ENCODE results near the gene TMEM266.
A peak's percentile ranks its signal among the peaks of the same experiment; 100 is the strongest.

The TMEM266 gene

DNA sequence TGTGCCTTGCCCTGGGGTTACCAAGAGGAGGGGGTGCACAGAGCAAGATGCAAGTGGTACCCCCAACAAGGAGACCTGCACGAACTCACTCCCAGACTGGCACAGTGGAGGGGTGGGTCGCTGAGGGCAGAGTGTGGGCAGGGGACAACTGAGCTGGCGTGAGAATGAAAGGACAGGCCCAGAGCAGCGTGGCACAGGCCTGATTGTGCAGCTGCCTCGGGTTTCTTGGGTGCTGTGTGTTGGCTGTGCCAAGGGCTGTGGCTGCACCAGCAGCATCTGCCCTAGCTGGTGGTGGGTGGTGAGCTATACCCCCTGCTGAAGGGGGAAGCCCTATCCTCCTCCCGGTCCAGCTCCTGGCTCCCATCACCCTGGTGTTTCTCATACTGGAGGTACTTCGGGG, 92.4 kb downstream of the TMEM266 start:
- no peak for ATAC-seq
- TF ChIP-seq, protein P1, sequence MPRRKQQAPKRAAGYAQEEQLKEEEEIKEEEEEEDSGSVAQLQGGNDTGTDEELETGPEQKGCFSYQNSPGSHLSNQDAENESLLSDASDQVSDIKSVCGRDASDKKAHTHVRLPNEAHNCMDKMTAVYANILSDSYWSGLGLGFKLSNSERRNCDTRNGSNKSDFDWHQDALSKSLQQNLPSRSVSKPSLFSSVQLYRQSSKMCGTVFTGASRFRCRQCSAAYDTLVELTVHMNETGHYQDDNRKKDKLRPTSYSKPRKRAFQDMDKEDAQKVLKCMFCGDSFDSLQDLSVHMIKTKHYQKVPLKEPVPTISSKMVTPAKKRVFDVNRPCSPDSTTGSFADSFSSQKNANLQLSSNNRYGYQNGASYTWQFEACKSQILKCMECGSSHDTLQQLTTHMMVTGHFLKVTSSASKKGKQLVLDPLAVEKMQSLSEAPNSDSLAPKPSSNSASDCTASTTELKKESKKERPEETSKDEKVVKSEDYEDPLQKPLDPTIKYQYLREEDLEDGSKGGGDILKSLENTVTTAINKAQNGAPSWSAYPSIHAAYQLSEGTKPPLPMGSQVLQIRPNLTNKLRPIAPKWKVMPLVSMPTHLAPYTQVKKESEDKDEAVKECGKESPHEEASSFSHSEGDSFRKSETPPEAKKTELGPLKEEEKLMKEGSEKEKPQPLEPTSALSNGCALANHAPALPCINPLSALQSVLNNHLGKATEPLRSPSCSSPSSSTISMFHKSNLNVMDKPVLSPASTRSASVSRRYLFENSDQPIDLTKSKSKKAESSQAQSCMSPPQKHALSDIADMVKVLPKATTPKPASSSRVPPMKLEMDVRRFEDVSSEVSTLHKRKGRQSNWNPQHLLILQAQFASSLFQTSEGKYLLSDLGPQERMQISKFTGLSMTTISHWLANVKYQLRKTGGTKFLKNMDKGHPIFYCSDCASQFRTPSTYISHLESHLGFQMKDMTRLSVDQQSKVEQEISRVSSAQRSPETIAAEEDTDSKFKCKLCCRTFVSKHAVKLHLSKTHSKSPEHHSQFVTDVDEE (CRISPR knock-in tag; IDR thresholded peaks at IDR 0.05) = no peak
- TF ChIP-seq, protein P2, sequence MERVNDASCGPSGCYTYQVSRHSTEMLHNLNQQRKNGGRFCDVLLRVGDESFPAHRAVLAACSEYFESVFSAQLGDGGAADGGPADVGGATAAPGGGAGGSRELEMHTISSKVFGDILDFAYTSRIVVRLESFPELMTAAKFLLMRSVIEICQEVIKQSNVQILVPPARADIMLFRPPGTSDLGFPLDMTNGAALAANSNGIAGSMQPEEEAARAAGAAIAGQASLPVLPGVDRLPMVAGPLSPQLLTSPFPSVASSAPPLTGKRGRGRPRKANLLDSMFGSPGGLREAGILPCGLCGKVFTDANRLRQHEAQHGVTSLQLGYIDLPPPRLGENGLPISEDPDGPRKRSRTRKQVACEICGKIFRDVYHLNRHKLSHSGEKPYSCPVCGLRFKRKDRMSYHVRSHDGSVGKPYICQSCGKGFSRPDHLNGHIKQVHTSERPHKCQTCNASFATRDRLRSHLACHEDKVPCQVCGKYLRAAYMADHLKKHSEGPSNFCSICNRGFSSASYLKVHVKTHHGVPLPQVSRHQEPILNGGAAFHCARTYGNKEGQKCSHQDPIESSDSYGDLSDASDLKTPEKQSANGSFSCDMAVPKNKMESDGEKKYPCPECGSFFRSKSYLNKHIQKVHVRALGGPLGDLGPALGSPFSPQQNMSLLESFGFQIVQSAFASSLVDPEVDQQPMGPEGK (CRISPR knock-in tag; IDR thresholded peaks at IDR 0.05; ENCODE audit: borderline replicate concordance) = no peak
- no peak for TF ChIP-seq CSDC2 (CRISPR knock-in tag; IDR thresholded peaks at IDR 0.05)
- TF ChIP-seq SNAI2 (CRISPR knock-in tag; IDR thresholded peaks at IDR 0.05) = no peak
- no peak for TF ChIP-seq ZNF565 (CRISPR knock-in tag; conservative IDR thresholded peaks at IDR 0.05; ENCODE audit: low read depth)

DNA sequence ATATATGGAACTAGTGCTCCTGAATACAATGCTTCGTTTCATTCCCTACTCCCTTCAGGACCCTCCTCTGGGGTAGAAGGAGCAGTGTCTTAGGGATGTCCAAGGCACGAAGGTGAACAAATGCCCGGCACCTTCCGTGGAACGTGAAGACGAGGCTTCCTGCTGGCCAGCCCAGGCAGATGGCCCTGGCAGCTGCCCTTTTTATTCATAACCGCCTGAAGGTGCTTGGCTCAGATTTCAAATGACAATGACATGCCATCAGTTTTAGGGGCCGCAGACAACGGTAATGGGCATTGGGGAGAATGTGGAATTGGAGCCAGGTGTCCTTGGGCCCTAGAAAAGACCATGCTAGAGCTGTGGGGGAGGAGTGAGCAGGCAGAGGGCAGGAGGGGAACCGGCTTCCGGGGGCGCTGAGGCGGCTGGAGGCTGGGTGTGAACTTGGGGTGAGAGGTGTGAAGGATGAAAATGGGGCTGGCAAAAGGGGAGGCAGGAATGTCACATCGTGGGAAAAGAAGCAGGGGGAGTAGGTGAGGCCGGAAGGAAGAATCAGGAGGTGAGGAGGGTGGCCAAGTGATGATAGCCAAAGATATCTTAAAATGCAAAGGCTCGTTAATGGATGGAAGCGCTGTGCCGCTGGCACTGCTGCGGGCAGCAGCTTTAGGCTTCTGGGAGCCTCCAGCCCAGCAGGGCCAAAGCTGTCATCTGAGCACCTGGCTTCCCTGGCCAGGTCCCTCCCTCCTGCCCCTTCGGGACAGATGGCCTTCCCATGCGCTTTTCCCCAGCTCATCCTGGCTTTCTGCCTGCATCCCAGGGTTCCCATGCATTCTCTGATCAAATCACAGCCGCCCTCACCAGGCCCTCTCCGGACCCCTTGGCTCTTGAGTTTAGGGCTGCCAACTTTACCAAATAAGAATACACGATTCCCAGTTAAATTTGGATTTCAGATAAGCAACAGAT, 93.7 kb downstream of the TMEM266 start:
- TF ChIP-seq, protein P3, sequence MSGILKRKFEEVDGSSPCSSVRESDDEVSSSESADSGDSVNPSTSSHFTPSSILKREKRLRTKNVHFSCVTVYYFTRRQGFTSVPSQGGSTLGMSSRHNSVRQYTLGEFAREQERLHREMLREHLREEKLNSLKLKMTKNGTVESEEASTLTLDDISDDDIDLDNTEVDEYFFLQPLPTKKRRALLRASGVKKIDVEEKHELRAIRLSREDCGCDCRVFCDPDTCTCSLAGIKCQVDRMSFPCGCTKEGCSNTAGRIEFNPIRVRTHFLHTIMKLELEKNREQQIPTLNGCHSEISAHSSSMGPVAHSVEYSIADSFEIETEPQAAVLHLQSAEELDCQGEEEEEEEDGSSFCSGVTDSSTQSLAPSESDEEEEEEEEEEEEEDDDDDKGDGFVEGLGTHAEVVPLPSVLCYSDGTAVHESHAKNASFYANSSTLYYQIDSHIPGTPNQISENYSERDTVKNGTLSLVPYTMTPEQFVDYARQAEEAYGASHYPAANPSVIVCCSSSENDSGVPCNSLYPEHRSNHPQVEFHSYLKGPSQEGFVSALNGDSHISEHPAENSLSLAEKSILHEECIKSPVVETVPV (CRISPR knock-in tag; IDR thresholded peaks at IDR 0.05) = no peak
- no peak for TF ChIP-seq TCF4 (CRISPR knock-in tag; IDR thresholded peaks at IDR 0.05; ENCODE audit: borderline replicate concordance)
- TF ChIP-seq TOX (CRISPR knock-in tag; IDR thresholded peaks at IDR 0.05; ENCODE audit: borderline replicate concordance) = no peak
- no peak for TF ChIP-seq GLIS3 (CRISPR knock-in tag; IDR thresholded peaks at IDR 0.05)
- ATAC-seq = no peak

DNA sequence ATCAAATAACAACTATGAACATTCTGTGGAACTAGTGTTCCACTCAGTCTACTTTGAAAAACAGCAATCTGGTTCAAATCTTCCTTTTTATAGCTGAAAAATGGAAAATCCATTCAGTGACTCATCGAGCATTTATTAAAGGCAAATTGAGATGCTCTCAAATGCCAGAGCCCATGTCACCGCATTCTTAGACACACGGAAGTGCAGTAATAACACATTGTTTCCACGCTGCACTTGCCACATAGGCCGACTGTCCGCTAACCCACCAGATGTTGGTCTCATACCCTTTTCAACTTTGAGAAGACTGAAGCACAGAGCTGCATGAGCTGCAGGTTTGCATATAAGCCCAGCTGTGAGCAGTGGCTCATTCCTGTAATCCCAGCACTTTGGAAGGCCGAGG, 95.9 kb downstream of the TMEM266 start:
- ATAC-seq = peak; percentile 50

DNA sequence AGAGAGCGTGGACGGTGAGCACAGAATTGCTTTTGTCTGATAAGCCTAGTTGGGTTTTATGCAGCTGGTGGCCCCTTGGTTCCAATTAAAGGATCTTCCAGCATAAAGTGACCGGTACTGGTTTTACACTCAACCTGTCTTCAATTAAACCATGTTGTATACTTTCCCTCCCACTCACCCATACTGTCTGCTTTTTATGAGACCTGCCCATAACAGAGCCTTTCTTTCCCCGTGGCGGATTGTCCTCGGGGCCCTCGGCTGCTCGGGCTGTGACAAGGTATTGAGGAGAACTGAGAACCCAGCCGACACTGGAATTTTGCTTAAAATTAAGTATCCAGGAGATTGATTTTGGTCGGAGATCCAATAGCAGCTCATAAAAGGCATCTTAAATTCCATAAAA, 98.4 kb downstream of the TMEM266 start:
- ATAC-seq = no peak
- TF ChIP-seq SNAI2 (CRISPR knock-in tag; IDR thresholded peaks at IDR 0.05) (no peak), ZFP30 (CRISPR knock-in tag; IDR thresholded peaks at IDR 0.05) (no peak), CSDC2 (CRISPR knock-in tag; IDR thresholded peaks at IDR 0.05) (no peak), BACH2 (CRISPR knock-in tag; IDR thresholded peaks at IDR 0.05; ENCODE audit: borderline replicate concordance) (no peak), GLIS3 (CRISPR knock-in tag; IDR thresholded peaks at IDR 0.05) (no peak), ARNTL (CRISPR knock-in tag; IDR thresholded peaks at IDR 0.05; ENCODE audit: borderline replicate concordance, low read depth) (no peak), OSR1 (CRISPR knock-in tag; IDR thresholded peaks at IDR 0.05) (no peak)
- TF ChIP-seq, protein P1 (CRISPR knock-in tag; IDR thresholded peaks at IDR 0.05) = no peak

More for the DNA sequence above, 95.9 kb downstream of the TMEM266 start:
- TF ChIP-seq, protein P3 (CRISPR knock-in tag; IDR thresholded peaks at IDR 0.05) = no peak
- TF ChIP-seq, protein P2 (CRISPR knock-in tag; IDR thresholded peaks at IDR 0.05; ENCODE audit: borderline replicate concordance) = no peak
- TF ChIP-seq ZC3H10 (CRISPR knock-in tag; IDR thresholded peaks at IDR 0.05) = no peak
- no peak for TF ChIP-seq GLIS3 (CRISPR knock-in tag; IDR thresholded peaks at IDR 0.05)
- no peak for TF ChIP-seq ZNF8 (CRISPR knock-in tag; IDR thresholded peaks at IDR 0.05)
